HCT116 (cell line): ENCODE measurements around the gene UBASH3B. TPM values are rescaled to one million over a fixed set of nuclear protein-coding genes. Genes with fewer than 3 reads are reported as not detected.

Experiments
- ATAC-seq: fragments of 200-7000 bp; cut with Tn5 transposase; 2 replicates; pipeline ENCODE4 v1.9.1; 2020; ENCODE audit warnings: mild to moderate bottlenecking, moderate library complexity
- BruUV-seq: library from RNA; stranded (reverse); fragments of 400-500 nt; replicated peaks from 2 replicates; lab custom pipeline; 2021; lab: Mats Ljungman, UMichigan
- CTCF ChIA-PET: fragments of 300-600 bp; sonication (Branson Sonifier 250); formaldehyde crosslinking; loops from one replicate; lab custom pipeline; 2021; ENCODE audit warnings: antibody characterized with exemption; lab: Charles Lee
- POLR2A ChIA-PET: fragments of 300-600, 350-600 bp; sonication (Branson Sonifier 250); formaldehyde crosslinking; loops from one replicate; lab custom pipeline; 2021; ENCODE audit warnings: antibody characterized with exemption; lab: Charles Lee
- RAD21 ChIA-PET, 2 experiments: fragments of 300-600 bp; sonication (Branson Sonifier 250); formaldehyde crosslinking; loops; one replicate each; lab custom pipeline; 2023; ENCODE audit warnings: low total read pairs in 2 of 2; ENCODE audit not compliant: uncharacterized antibody in 2 of 2, unreplicated experiment in 2 of 2, low non-redundant PET in 1 of 2; lab: Charles Lee
- DNase-seq: peaks from one replicate; pipeline ENCODE4 v3.0.0-alpha.2; 2010; ENCODE audit warnings: low read depth, low spot score
- H2AFZ ChIP-seq: fragments of 200-600 bp; shearing (Covaris generic), sonication (generic); 2 replicates; pipeline ENCODE4 v1.6.1; 2017; ENCODE audit warnings: low read depth, mixed run types, mixed read lengths, antibody characterized with exemption, low read length; ENCODE audit not compliant: poor library complexity, severe bottlenecking
- H3K27ac ChIP-seq: 2 replicates; pipeline ENCODE4 v1.5.1; 2012; ENCODE audit warnings: low read depth, low read length
- H3K27me3 ChIP-seq: fragments of 200-600 bp; sonication (generic); 2 replicates; pipeline ENCODE4 v1.6.1; 2016; ENCODE audit warnings: mixed run types, low read length, mixed read lengths; ENCODE audit not compliant: insufficient read depth
- H3K36me3 ChIP-seq, 2 experiments: fragments of 200-500 bp in 1 of 2; fragments of 200-600 bp in 1 of 2; sonication (Bioruptor generic) in 1 of 2; sonication (generic) in 1 of 2; 2 replicates each; pipeline versions ENCODE4 v1.5.1 to v1.6.1; 2014 to 2016; ENCODE audit warnings: low read length in 2 of 2, inconsistent platforms in 1 of 2, mixed read lengths in 1 of 2, mixed run types in 1 of 2; ENCODE audit not compliant: insufficient read depth in 2 of 2, control insufficient read depth in 1 of 2
- H3K4me1 ChIP-seq, 2 experiments: fragments of 200-600 bp in 1 of 2; sonication (generic) in 1 of 2; 2 replicates each; pipeline versions ENCODE4 v1.5.1 to v1.6.1; 2012 to 2017; ENCODE audit warnings: low read length in 2 of 2, inconsistent platforms in 1 of 2, mild to moderate bottlenecking in 1 of 2, mixed read lengths in 1 of 2, mixed run types in 1 of 2, moderate library complexity in 1 of 2; ENCODE audit not compliant: insufficient read depth in 2 of 2, control insufficient read depth in 1 of 2
- H3K4me2 ChIP-seq: fragments of 200-600 bp; sonication (generic); 2 replicates; pipeline ENCODE4 v1.6.1; 2017; ENCODE audit warnings: mixed run types, low read length, mixed read lengths
- H3K4me3 ChIP-seq, 2 experiments: fragments of 200-600 bp in 1 of 2; sonication (generic) in 1 of 2; replicated peaks in 1 of 2; 2 replicates each; pipeline ENCODE4 v1.5.1; 2011 to 2016; ENCODE audit warnings: low read length in 2 of 2, control low read depth in 1 of 2, low read depth in 1 of 2, mild to moderate bottlenecking in 1 of 2, mixed read lengths in 1 of 2, mixed run types in 1 of 2
- H3K79me2 ChIP-seq: fragments of 200-600 bp; sonication (generic); 2 replicates; pipeline ENCODE4 v1.6.1; 2017; ENCODE audit warnings: mild to moderate bottlenecking, mixed run types, low read length, moderate library complexity, mixed read lengths; ENCODE audit not compliant: insufficient read depth
- H3K9ac ChIP-seq: fragments of 200-600 bp; sonication (generic); 2 replicates; pipeline ENCODE4 v1.6.1; 2016; ENCODE audit warnings: low read length, mixed read lengths
- H3K9me2 ChIP-seq: fragments of 200-600 bp; sonication (generic), shearing (Covaris generic); 2 replicates; pipeline ENCODE4 v1.6.1; 2017; ENCODE audit warnings: mixed run types, mild to moderate bottlenecking, moderate library complexity; ENCODE audit not compliant: insufficient read depth
- H3K9me3 ChIP-seq, 2 experiments: fragments of 200-500 bp in 1 of 2; fragments of 200-600 bp in 1 of 2; sonication (Bioruptor generic) in 1 of 2; sonication (generic) in 1 of 2; 2 replicates each; pipeline ENCODE4 v1.6.1; 2014 to 2017; ENCODE audit warnings: low read length in 2 of 2, mixed read lengths in 2 of 2, inconsistent platforms in 1 of 2, low read depth in 1 of 2, mild to moderate bottlenecking in 1 of 2, mixed run types in 1 of 2, moderate library complexity in 1 of 2; ENCODE audit not compliant: control insufficient read depth in 1 of 2, insufficient read depth in 1 of 2
- H4K20me1 ChIP-seq: fragments of 200-600 bp; sonication (generic), shearing (Covaris generic); 2 replicates; pipeline ENCODE4 v1.6.1; 2017; ENCODE audit warnings: mixed run types, mild to moderate bottlenecking, moderate library complexity; ENCODE audit not compliant: insufficient read depth
- CBX3 ChIP-seq: IDR thresholded peaks from 2 replicates; pipeline ENCODE4 v1.6.1; 2012; ENCODE audit warnings: low read depth
- CEBPB ChIP-seq: IDR thresholded peaks from 2 replicates; pipeline ENCODE4 v1.6.1; 2012; ENCODE audit warnings: low read depth
- EGR1 ChIP-seq: IDR thresholded peaks from 2 replicates; pipeline ENCODE4 v1.6.1; 2012; ENCODE audit warnings: low read depth
- ELF1 ChIP-seq: IDR thresholded peaks from 2 replicates; pipeline ENCODE4 v1.6.1; 2012; ENCODE audit warnings: low read depth, borderline replicate concordance
- EZH2 ChIP-seq: fragments of 200-600 bp; sonication (generic); IDR thresholded peaks from 2 replicates; pipeline ENCODE4 v1.6.1; 2017; ENCODE audit warnings: antibody characterized with exemption, mixed run types
- EZH2phosphoT487 ChIP-seq: fragments of 200-600 bp; IDR thresholded peaks from 2 replicates; pipeline ENCODE4 v1.6.1; 2018; ENCODE audit warnings: antibody characterized with exemption, borderline replicate concordance
- FOSL1 ChIP-seq: IDR thresholded peaks from 2 replicates; pipeline ENCODE4 v1.6.1; 2012; ENCODE audit warnings: low read depth
- RAD21 ChIP-seq: IDR thresholded peaks from 2 replicates; pipeline ENCODE4 v1.6.1; 2012; ENCODE audit warnings: low read depth, mild to moderate bottlenecking
- SP1 ChIP-seq: IDR thresholded peaks from 2 replicates; pipeline ENCODE4 v1.6.1; 2012; ENCODE audit warnings: low read depth
- SRF ChIP-seq: IDR thresholded peaks from 2 replicates; pipeline ENCODE4 v1.6.1; 2012; ENCODE audit warnings: low read depth
- TCF7L2 ChIP-seq: IDR thresholded peaks from 2 replicates; pipeline ENCODE4 v1.7.0; 2011; ENCODE audit warnings: borderline replicate concordance, inconsistent platforms; ENCODE audit not compliant: insufficient read depth, insufficient read length; ENCODE audit errors: extremely low read depth
- ZBTB33 ChIP-seq: IDR thresholded peaks from 2 replicates; pipeline ENCODE4 v1.6.1; 2011; ENCODE audit warnings: mild to moderate bottlenecking, low read length, moderate library complexity; ENCODE audit not compliant: insufficient replicate concordance; ENCODE audit errors: extremely low read depth
- ZFX ChIP-seq: fragments of 450-650 bp; IDR thresholded peaks from 2 replicates; pipeline ENCODE4 v1.6.1; 2017
- intact Hi-C: fragments of 100-400 bp; cut with micrococcal nuclease; formaldehyde crosslinking; loops from 2 replicates; pipeline ENCODE4 v1.10.0; 2022
- total RNA-seq: library from RNA; stranded (reverse); gene quantifications from one replicate; pipeline ENCODE4 v1.2.1, GENCODE V29; 2021; ENCODE audit not compliant: unreplicated experiment

UBASH3B gene
- total RNA-seq, 1 experiment from 2014 or later: 40.3 TPM

DNA sequence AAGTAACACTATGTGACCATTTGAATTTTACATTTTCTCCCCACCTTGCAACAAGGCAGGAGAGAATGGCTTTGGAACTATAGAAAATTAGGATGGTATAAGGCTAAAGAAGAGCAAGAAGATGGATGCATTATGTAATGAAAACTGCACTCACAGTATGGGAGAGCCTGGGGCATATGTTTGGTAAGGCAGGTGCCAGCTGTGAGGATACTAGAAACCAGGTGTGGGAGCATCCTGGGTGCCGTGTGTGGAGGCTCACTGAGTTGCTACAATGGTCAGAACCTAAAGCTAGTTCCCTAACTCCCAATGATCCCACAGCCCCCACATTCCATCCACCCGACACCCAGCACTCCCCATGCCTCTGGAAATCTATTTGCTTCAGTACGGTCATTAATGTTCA is 42.9 kb downstream of the UBASH3B start:
- no peaks in the 10 kb centered on the region for H3K27me3 ChIP-seq
- BruUV-seq: no TSS peak
- ChIA-PET RAD21 (no interaction called here), CTCF (no interaction called here), POLR2A (no interaction called here)
- H3K9me3 ChIP-seq: no peaks in the 10 kb centered on the region
- DNase-seq (no peak), ATAC-seq (no peak)
- no peaks in the 10 kb centered on the region for H3K36me3 ChIP-seq
- H2AFZ ChIP-seq: no peak overlapping the region
- H3K27ac ChIP-seq: no peak overlapping the region
- no peaks in the 10 kb centered on the region for H3K4me1 ChIP-seq
- H3K9me2 ChIP-seq: no peaks in the 10 kb centered on the region
- intact Hi-C loops: no loop called here
- H4K20me1 ChIP-seq: no peaks in the 10 kb centered on the region
- H3K9ac ChIP-seq: no peak overlapping the region
- no peak overlapping the region for H3K4me3 ChIP-seq
- no peak overlapping the region for H3K4me2 ChIP-seq
- TF ChIP-seq TCF7L2: no peak
- TF ChIP-seq SP1: no peak
- no peak for TF ChIP-seq EZH2
- TF ChIP-seq ZFX: no peak
- no peak for TF ChIP-seq SRF
- TF ChIP-seq FOSL1: no peak
- TF ChIP-seq EGR1: no peak
- TF ChIP-seq RAD21: no peak
- no peak for TF ChIP-seq CBX3
- no peak for TF ChIP-seq CEBPB
- TF ChIP-seq EZH2phosphoT487: no peak
- no peak for TF ChIP-seq ELF1
- TF ChIP-seq ZBTB33: no peak
- peaks cover 7% of the 10 kb centered on the region; the same call in 1 of the 2 replicates for H3K79me2 ChIP-seq
